ENCODE results near the gene CTNNA2. TPM values are rescaled to one million over a fixed set of nuclear protein-coding genes. Genes with fewer than 3 reads are reported as not detected.

CTNNA2 gene
- total RNA-seq, 1 experiment from 2014 or later, result 0.54 TPM

DNA sequence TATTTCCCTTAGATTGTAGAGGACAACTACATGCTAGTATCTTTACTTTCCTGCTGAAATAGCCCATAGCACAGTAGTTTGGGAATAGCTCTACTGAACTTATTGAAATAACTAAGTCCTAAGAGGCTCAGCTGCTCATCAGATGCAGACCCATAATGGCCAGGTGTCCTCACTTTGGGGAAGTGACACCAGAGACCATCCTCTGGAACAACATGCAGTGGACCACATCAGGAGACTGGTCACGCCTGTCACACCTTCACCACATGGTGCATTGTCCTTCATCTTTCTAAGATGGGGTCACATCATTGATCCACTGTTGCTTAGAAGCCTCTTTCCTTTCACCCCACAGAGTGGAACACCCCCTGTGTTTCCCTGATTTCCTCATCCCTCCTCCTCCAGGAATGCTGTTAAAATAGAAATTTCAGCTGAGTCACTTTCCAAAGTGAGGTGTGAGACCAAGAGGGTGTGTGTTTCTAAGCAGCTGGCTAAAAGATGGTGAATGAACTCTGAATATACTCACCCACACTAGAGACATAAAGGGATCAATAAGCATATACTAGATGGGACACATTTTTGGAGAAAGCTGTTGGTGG lies 1006.9 kb downstream of the CTNNA2 start:
- POLR2A ChIA-PET, result no interaction called here
- ATAC-seq (no peak), DNase-seq (ENCODE audit: low read depth, low spot score) (no peak)
- H3K4me3 ChIP-seq (ENCODE audit: low read depth in 2 of 2, low read length in 2 of 2), result no peak overlapping the region
- no peak overlapping the region for H3K27ac ChIP-seq (ENCODE audit: low read length)
- no peaks in the 10 kb centered on the region for H3K36me3 ChIP-seq (ENCODE audit: control insufficient read depth, insufficient read depth, low read length)
- in situ Hi-C loops (cut with HindIII; ENCODE audit: low pct_unique_long_range_greater_than_20kb, low sequenced_read_pairs), result no loop called here
- H3K9me3 ChIP-seq (ENCODE audit: control insufficient read depth, insufficient read depth, low read depth, low read length), result no peaks in the 10 kb centered on the region
- CTCF ChIA-PET, result no interaction called here
- no peak for TF ChIP-seq TCF7L2 (IDR thresholded peaks at IDR 0.05; ENCODE audit: low read depth, low read length)
- TF ChIP-seq SIN3A (IDR thresholded peaks at IDR 0.05; ENCODE audit: borderline replicate concordance, insufficient read depth, low read depth, low read length), result no peak
- no peak for TF ChIP-seq POLR2AphosphoS5 (IDR thresholded peaks at IDR 0.05; ENCODE audit: low read depth, low read length)
- TF ChIP-seq, protein P1, sequence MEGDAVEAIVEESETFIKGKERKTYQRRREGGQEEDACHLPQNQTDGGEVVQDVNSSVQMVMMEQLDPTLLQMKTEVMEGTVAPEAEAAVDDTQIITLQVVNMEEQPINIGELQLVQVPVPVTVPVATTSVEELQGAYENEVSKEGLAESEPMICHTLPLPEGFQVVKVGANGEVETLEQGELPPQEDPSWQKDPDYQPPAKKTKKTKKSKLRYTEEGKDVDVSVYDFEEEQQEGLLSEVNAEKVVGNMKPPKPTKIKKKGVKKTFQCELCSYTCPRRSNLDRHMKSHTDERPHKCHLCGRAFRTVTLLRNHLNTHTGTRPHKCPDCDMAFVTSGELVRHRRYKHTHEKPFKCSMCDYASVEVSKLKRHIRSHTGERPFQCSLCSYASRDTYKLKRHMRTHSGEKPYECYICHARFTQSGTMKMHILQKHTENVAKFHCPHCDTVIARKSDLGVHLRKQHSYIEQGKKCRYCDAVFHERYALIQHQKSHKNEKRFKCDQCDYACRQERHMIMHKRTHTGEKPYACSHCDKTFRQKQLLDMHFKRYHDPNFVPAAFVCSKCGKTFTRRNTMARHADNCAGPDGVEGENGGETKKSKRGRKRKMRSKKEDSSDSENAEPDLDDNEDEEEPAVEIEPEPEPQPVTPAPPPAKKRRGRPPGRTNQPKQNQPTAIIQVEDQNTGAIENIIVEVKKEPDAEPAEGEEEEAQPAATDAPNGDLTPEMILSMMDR (IDR thresholded peaks at IDR 0.05), result no peak
- TF ChIP-seq, protein P2, sequence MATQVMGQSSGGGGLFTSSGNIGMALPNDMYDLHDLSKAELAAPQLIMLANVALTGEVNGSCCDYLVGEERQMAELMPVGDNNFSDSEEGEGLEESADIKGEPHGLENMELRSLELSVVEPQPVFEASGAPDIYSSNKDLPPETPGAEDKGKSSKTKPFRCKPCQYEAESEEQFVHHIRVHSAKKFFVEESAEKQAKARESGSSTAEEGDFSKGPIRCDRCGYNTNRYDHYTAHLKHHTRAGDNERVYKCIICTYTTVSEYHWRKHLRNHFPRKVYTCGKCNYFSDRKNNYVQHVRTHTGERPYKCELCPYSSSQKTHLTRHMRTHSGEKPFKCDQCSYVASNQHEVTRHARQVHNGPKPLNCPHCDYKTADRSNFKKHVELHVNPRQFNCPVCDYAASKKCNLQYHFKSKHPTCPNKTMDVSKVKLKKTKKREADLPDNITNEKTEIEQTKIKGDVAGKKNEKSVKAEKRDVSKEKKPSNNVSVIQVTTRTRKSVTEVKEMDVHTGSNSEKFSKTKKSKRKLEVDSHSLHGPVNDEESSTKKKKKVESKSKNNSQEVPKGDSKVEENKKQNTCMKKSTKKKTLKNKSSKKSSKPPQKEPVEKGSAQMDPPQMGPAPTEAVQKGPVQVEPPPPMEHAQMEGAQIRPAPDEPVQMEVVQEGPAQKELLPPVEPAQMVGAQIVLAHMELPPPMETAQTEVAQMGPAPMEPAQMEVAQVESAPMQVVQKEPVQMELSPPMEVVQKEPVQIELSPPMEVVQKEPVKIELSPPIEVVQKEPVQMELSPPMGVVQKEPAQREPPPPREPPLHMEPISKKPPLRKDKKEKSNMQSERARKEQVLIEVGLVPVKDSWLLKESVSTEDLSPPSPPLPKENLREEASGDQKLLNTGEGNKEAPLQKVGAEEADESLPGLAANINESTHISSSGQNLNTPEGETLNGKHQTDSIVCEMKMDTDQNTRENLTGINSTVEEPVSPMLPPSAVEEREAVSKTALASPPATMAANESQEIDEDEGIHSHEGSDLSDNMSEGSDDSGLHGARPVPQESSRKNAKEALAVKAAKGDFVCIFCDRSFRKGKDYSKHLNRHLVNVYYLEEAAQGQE (IDR thresholded peaks at IDR 0.05; ENCODE audit: insufficient read depth in 1 of 2, low read depth in 2 of 2, low read length in 1 of 2), result no peak
- H3K27me3 ChIP-seq (ENCODE audit: control insufficient read depth, insufficient read depth, low read length), result no peaks in the 10 kb centered on the region
- intact Hi-C loops (cut with micrococcal nuclease; ENCODE audit: unreplicated experiment), result no loop called here
- no peaks in the 10 kb centered on the region for H3K4me1 ChIP-seq (ENCODE audit: control insufficient read depth, insufficient read depth, low read length)
- no TSS peak for BruUV-seq (replicated peaks)

DNA sequence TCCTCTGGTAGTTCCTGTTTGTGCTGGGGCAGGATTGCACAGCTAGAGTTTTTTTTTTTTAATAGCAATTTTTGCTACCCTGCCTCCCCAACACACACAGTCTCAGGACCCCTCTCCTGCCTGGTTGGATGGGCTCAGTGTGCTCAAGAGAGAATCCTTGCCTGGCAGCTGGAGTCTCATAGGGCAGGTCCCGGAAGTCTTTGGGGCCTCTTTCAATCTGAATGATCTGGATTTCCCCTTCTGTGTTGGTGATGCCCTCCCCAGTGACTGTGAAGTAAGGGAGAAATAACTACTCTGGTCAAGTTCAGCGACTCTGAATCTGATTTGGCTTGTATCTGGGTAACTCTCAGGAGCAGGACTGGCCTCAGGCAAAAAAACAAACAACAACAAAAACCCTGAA lies 1012.3 kb downstream of the CTNNA2 start:
- no peak for ATAC-seq
- ChIA-PET CTCF (no interaction called here), POLR2A (no interaction called here)
- in situ Hi-C loops (cut with HindIII; ENCODE audit: low pct_unique_long_range_greater_than_20kb, low sequenced_read_pairs), result no loop called here
- Histone ChIP-seq H3K9me3 (ENCODE audit: control insufficient read depth, insufficient read depth, low read depth, low read length) (no peaks in the 10 kb centered on the region), H3K36me3 (ENCODE audit: control insufficient read depth, insufficient read depth, low read length) (no peaks in the 10 kb centered on the region), H3K27ac (ENCODE audit: low read length) (no peak overlapping the region), H3K27me3 (ENCODE audit: control insufficient read depth, insufficient read depth, low read length) (no peaks in the 10 kb centered on the region), H3K4me3 (ENCODE audit: low read depth in 2 of 2, low read length in 2 of 2) (no peak overlapping the region), H3K4me1 (ENCODE audit: control insufficient read depth, insufficient read depth, low read length) (no peaks in the 10 kb centered on the region)
- TF ChIP-seq, protein P2 (IDR thresholded peaks at IDR 0.05; ENCODE audit: insufficient read depth in 1 of 2, low read depth in 2 of 2, low read length in 1 of 2), result no peak
- TF ChIP-seq SIN3A (IDR thresholded peaks at IDR 0.05; ENCODE audit: borderline replicate concordance, insufficient read depth, low read depth, low read length) (no peak), POLR2AphosphoS5 (IDR thresholded peaks at IDR 0.05; ENCODE audit: low read depth, low read length) (no peak), TCF7L2 (IDR thresholded peaks at IDR 0.05; ENCODE audit: low read depth, low read length) (no peak)
- TF ChIP-seq, protein P1 (IDR thresholded peaks at IDR 0.05), result no peak
- intact Hi-C loops (cut with micrococcal nuclease; ENCODE audit: unreplicated experiment), result no loop called here
- no peak for DNase-seq (ENCODE audit: low read depth, low spot score)
- no TSS peak for BruUV-seq (replicated peaks)

Measured in Panc1 (cell line).